Measurements from ENCODE around the gene MAP3K5. TPM values are rescaled to one million over a fixed set of nuclear protein-coding genes. Genes with fewer than 3 reads are reported as not detected.

Gene MAP3K5
- total RNA-seq, 1 experiment from 2014 or later: 2.1 TPM

GRCh38 chr6:136822376-136823127 is 30.3 kb upstream of the MAP3K5 start, which contains the start of gene PEX7:
Gene PEX7, plus strand, starts transcription at chr6:136822592. Its CDS starts 74 bp downstream, at chr6:136822666.
- H3K27me3 ChIP-seq (replicated peaks; ENCODE audit: control insufficient read depth, insufficient read depth, low read length): no peaks in the 10 kb centered on the region; the same call in 1 of the 2 replicates
- no peaks in the 10 kb centered on the region for H3K9me3 ChIP-seq
- DNase-seq: peak; percentile 90
- H3K4me3 ChIP-seq (ENCODE audit: low read depth, low read length): peak within 1 kb of the TSS; percentile 56
- BruUV-seq (replicated peaks): no TSS peak
- no peaks in the 10 kb centered on the region for H3K9me3 Mint-ChIP-seq (ENCODE audit: unreplicated experiment)
- peak within 1 kb of the TSS; percentile 98 for H3K4me3 Mint-ChIP-seq (ENCODE audit: unreplicated experiment)
- H3K4me1 ChIP-seq: peaks cover 8% of the 10 kb centered on the region; the same call in 1 of the 2 replicates
- H3K36me3 Mint-ChIP-seq (ENCODE audit: insufficient read depth, unreplicated experiment): peaks cover 27% of the 10 kb centered on the region
- ChIA-PET POLR2A (interaction anchor here (0.5 to 1.3 kb wide), 3 partner anchors 10 to 145 kb away, joined by 3 to 8 read pairs (median 4); no protein-coding TSS in a partner anchor), CTCF (interaction anchor here (0.6 to 1.4 kb wide), 3 partner anchors 30 to 172 kb away, joined by 3 to 13 read pairs (median 4); partner anchors contain the start of gene MAP3K5)
- H3K36me3 ChIP-seq (ENCODE audit: control insufficient read depth, insufficient read depth, low read length): no peaks in the 10 kb centered on the region
- peaks cover 4% of the 10 kb centered on the region for H3K27me3 Mint-ChIP-seq (ENCODE audit: insufficient read depth, unreplicated experiment)
- peak; percentile 53 to 65 for TF ChIP-seq CTCF (IDR thresholded peaks at IDR 0.05; ENCODE audit: insufficient read depth in 1 of 2, low read depth in 1 of 2, low read length in 1 of 2, severe bottlenecking in 1 of 2, unreplicated experiment in 1 of 2)
- peak within 1 kb of the TSS; percentile 97 for H3K27ac Mint-ChIP-seq (ENCODE audit: unreplicated experiment)
- H3K4me1 Mint-ChIP-seq (ENCODE audit: low read depth, unreplicated experiment): peaks cover 7% of the 10 kb centered on the region
- intact Hi-C loops (cut with micrococcal nuclease; ENCODE audit: unreplicated experiment): loop anchor here (1.0 kb wide), 1 partner anchor 178 kb away; no protein-coding TSS in a partner anchor

- H3K4me1 Mint-ChIP-seq (ENCODE audit: low read depth, unreplicated experiment): peaks cover 7% of the 10 kb centered on the region
- DNase-seq: peak in 1 of 2 experiments; percentile 4
- Histone ChIP-seq H3K36me3 (ENCODE audit: control insufficient read depth, insufficient read depth, low read length) (no peaks in the 10 kb centered on the region), H3K4me3 (ENCODE audit: low read depth, low read length) (peak overlapping the region; percentile 56), H3K9me3 (no peaks in the 10 kb centered on the region), H3K4me1 (peaks cover 8% of the 10 kb centered on the region; the same call in 1 of the 2 replicates), H3K27me3 (replicated peaks; ENCODE audit: control insufficient read depth, insufficient read depth, low read length) (no peaks in the 10 kb centered on the region; the same call in 1 of the 2 replicates)
- H3K27me3 Mint-ChIP-seq (ENCODE audit: insufficient read depth, unreplicated experiment): peaks cover 4% of the 10 kb centered on the region
- H3K27ac Mint-ChIP-seq (ENCODE audit: unreplicated experiment): peak overlapping the region; percentile 97
- TSS peak; percentile 89 for BruUV-seq (replicated peaks)
- intact Hi-C loops (cut with micrococcal nuclease; ENCODE audit: unreplicated experiment): no loop called here
- POLR2A ChIA-PET: interaction anchor here (0.6 to 1.3 kb wide), 2 partner anchors 9 to 20 kb away, joined by 3 to 8 read pairs; no protein-coding TSS in a partner anchor
- CTCF ChIA-PET: interaction anchor here (0.6 to 1.4 kb wide), 3 partner anchors 30 to 173 kb away, joined by 3 to 13 read pairs (median 4); partner anchors contain the start of gene MAP3K5
- H3K9me3 Mint-ChIP-seq (ENCODE audit: unreplicated experiment): no peaks in the 10 kb centered on the region
- peaks cover 24% of the 10 kb centered on the region for H3K36me3 Mint-ChIP-seq (ENCODE audit: insufficient read depth, unreplicated experiment)
- peak overlapping the region; percentile 98 for H3K4me3 Mint-ChIP-seq (ENCODE audit: unreplicated experiment)
- no peak for TF ChIP-seq CTCF (IDR thresholded peaks at IDR 0.05; ENCODE audit: insufficient read depth in 1 of 2, low read depth in 1 of 2, low read length in 1 of 2, severe bottlenecking in 1 of 2, unreplicated experiment in 1 of 2)
Measured at GRCh38 chr6:136822046-136822375, 29.7 kb upstream of the MAP3K5 start.

GRCh38 chr6:136820561-136820960 is 28.3 kb upstream of the MAP3K5 start:
- CTCF ChIA-PET: no interaction called here
- POLR2A ChIA-PET: no interaction called here

More at GRCh38 chr6:136820561-136820960, 28.3 kb upstream of the MAP3K5 start:
- TF ChIP-seq CTCF (IDR thresholded peaks at IDR 0.05; ENCODE audit: insufficient read depth in 1 of 2, low read depth in 1 of 2, low read length in 1 of 2, severe bottlenecking in 1 of 2, unreplicated experiment in 1 of 2): no peak
- H3K4me3 Mint-ChIP-seq (ENCODE audit: unreplicated experiment): no peak overlapping the region
- H3K4me1 Mint-ChIP-seq (ENCODE audit: low read depth, unreplicated experiment): peaks cover 7% of the 10 kb centered on the region
- DNase-seq: no peak
- Histone ChIP-seq H3K36me3 (ENCODE audit: control insufficient read depth, insufficient read depth, low read length) (no peaks in the 10 kb centered on the region), H3K27me3 (replicated peaks; ENCODE audit: control insufficient read depth, insufficient read depth, low read length) (no peaks in the 10 kb centered on the region; the same call in 1 of the 2 replicates), H3K9me3 (no peaks in the 10 kb centered on the region), H3K4me1 (peaks cover 8% of the 10 kb centered on the region; the same call in 1 of the 2 replicates), H3K4me3 (ENCODE audit: low read depth, low read length) (no peak overlapping the region)
- peaks cover 17% of the 10 kb centered on the region for H3K36me3 Mint-ChIP-seq (ENCODE audit: insufficient read depth, unreplicated experiment)
- H3K9me3 Mint-ChIP-seq (ENCODE audit: unreplicated experiment): no peaks in the 10 kb centered on the region
- BruUV-seq (replicated peaks): no TSS peak
- intact Hi-C loops (cut with micrococcal nuclease; ENCODE audit: unreplicated experiment): no loop called here
- H3K27ac Mint-ChIP-seq (ENCODE audit: unreplicated experiment): no peak overlapping the region
- H3K27me3 Mint-ChIP-seq (ENCODE audit: insufficient read depth, unreplicated experiment): peaks cover 4% of the 10 kb centered on the region
